DOHH2 (cell line): ENCODE results near the gene CEP112.

Experiments used
- CTCF ChIP-seq: fragments of 200-600 bp; sonication (generic); IDR thresholded peaks from one replicate; pipeline ENCODE4 v1.5.1; 2014; ENCODE audit warnings: antibody characterized with exemption, mild to moderate bottlenecking, low read depth, low read length; ENCODE audit not compliant: poor library complexity, severe bottlenecking
- EZH2phosphoT487 ChIP-seq: fragments of 200-600 bp; sonication (generic); IDR thresholded peaks from 2 replicates; pipeline ENCODE4 v1.6.1; 2017; ENCODE audit warnings: borderline replicate concordance, mild to moderate bottlenecking, antibody characterized with exemption, low read length, moderate library complexity, mixed read lengths

DNA sequence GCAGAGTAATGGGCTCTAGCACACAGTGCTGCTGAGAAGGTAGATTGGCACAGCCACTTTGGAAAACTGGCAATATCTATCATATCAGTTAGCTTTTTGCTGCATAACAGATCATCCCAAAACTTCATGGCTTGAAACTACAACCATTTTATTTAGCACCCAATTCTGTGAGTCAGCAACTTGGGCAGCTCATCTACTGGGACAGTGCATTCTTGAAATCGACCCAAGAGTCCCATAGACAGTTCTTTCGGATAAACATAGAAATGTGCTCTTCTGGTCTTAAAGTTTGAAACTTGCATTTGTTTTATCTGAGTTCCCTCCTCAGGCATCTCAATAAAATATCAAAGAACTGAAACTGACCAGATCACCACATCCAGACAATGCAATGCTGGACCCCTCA is 76.7 kb downstream of the CEP112 start:
- TF ChIP-seq CTCF (no peak), EZH2phosphoT487 (no peak)
